PC-9 (cell line): ENCODE measurements around the gene OTULIN. TPM values are rescaled to one million over a fixed set of nuclear protein-coding genes. Genes with fewer than 3 reads are reported as not detected.
A peak's percentile ranks its signal among the peaks of the same experiment; 100 is the strongest.

Experiments
- BruUV-seq: library from RNA; stranded (reverse); fragments of 400-500 nt; replicated peaks from 2 replicates; lab custom pipeline; 2021; lab: Mats Ljungman, UMichigan
- CTCF ChIA-PET: fragments of 300-600 bp; sonication (Branson Sonifier 250); formaldehyde crosslinking; loops from one replicate; lab custom pipeline; 2022; ENCODE audit warnings: antibody characterized with exemption; lab: Charles Lee
- POLR2A ChIA-PET: fragments of 300-600 bp; sonication (Branson Sonifier 250); formaldehyde crosslinking; loops from one replicate; lab custom pipeline; 2022; ENCODE audit warnings: antibody characterized with exemption; ENCODE audit not compliant: unreplicated experiment; lab: Charles Lee
- DNase-seq, 2 experiments: peaks; one replicate each; pipeline versions ENCODE4 v3.0.0 to v3.0.0-alpha.2; 2015 to 2022; ENCODE audit warnings: mixed read lengths in 1 of 2
- H2AFZ ChIP-seq: fragments of 200-600 bp; sonication (generic); 2 replicates; pipeline ENCODE4 v1.8.1; 2017; ENCODE audit warnings: antibody characterized with exemption
- H3F3A ChIP-seq: fragments of 200-600 bp; sonication (generic); 2 replicates; pipeline ENCODE4 v1.8.1; 2017; ENCODE audit warnings: antibody characterized with exemption, mild to moderate bottlenecking, low read depth; ENCODE audit not compliant: insufficient read depth
- H3K27ac ChIP-seq: fragments of 200-600 bp; sonication (generic); 2 replicates; pipeline ENCODE4 v1.6.1; 2016; ENCODE audit warnings: mixed run types
- H3K27me3 ChIP-seq: fragments of 200-600 bp; sonication (generic); 2 replicates; pipeline ENCODE4 v1.6.1; 2016; ENCODE audit warnings: low read depth, mixed run types; ENCODE audit not compliant: insufficient read depth
- H3K36me3 ChIP-seq: fragments of 200-600 bp; sonication (generic); 2 replicates; pipeline ENCODE4 v1.6.1; 2016; ENCODE audit warnings: low read depth, mixed run types
- H3K4me1 ChIP-seq: fragments of 200-600 bp; sonication (generic); replicated peaks from 2 replicates; pipeline ENCODE4 v1.6.1; 2016; ENCODE audit warnings: mixed run types; ENCODE audit not compliant: insufficient read depth
- H3K4me2 ChIP-seq: fragments of 200-600 bp; sonication (generic); 2 replicates; pipeline ENCODE4 v1.6.1; 2017; ENCODE audit warnings: mixed run types
- H3K4me3 ChIP-seq: fragments of 200-600 bp; sonication (generic); 2 replicates; pipeline ENCODE4 v1.6.1; 2016; ENCODE audit warnings: mixed run types
- H3K79me2 ChIP-seq: fragments of 200-600 bp; sonication (generic); 2 replicates; pipeline ENCODE4 v1.6.1; 2017; ENCODE audit warnings: low read depth, mixed run types
- H3K9me2 ChIP-seq: fragments of 200-600 bp; sonication (generic); 2 replicates; pipeline ENCODE4 v1.8.1; 2017; ENCODE audit warnings: mild to moderate bottlenecking; ENCODE audit not compliant: insufficient read depth
- H3K9me3 ChIP-seq: fragments of 200-600 bp; sonication (generic); 2 replicates; pipeline ENCODE4 v1.8.1; 2016; ENCODE audit warnings: low read depth; ENCODE audit not compliant: insufficient read depth
- H4K20me1 ChIP-seq: fragments of 200-600 bp; sonication (generic); 2 replicates; pipeline ENCODE4 v1.8.1; 2017; ENCODE audit not compliant: insufficient read depth
- EZH2 ChIP-seq: fragments of 200-600 bp; sonication (generic); IDR thresholded peaks from 2 replicates; pipeline ENCODE4 v1.8.0; 2017; ENCODE audit warnings: antibody characterized with exemption, low read depth
- intact Hi-C: fragments of 100-400 bp; cut with micrococcal nuclease; formaldehyde crosslinking; loops from one replicate; pipeline ENCODE4 v1.10.0; 2022; ENCODE audit not compliant: unreplicated experiment
- total RNA-seq: library from RNA; stranded (reverse); gene quantifications from 2 replicates; pipeline ENCODE4 v1.2.3, GENCODE V29; 2021
- TF ChIP-seq, protein P1 (sequence below): fragments of 200-600 bp; sonication (generic); conservative IDR thresholded peaks from 2 replicates; pipeline ENCODE4 v1.6.1; 2017; ENCODE audit warnings: mixed run types, antibody characterized with exemption, mild to moderate bottlenecking, moderate library complexity

Gene OTULIN
- total RNA-seq, 1 experiment from 2014 or later: 77.2 TPM

DNA sequence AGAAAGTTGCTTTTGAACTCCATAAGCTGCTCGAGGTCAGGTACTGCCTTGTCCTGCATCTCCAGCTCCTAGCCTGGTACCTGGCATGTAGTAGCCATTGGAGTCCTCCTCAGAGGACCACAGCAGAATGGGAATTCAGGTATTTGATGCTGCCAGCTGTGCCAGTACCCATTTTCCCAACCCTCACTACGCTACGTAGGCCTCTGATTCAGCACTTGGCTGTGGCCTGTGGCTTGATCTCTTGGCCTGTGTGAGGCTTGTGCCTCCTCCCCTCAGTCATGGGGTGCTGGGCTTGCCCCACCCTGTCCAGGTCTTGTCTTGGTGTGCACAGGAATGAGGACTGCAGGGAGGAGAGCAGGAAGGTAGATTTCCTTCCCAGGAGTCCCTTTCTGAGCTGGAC lies 11.8 kb downstream of the OTULIN start:
- H3K27me3 ChIP-seq: no peaks in the 10 kb centered on the region
- H3K9me3 ChIP-seq: no peaks in the 10 kb centered on the region
- peaks cover 33% of the 10 kb centered on the region for H4K20me1 ChIP-seq
- no peaks in the 10 kb centered on the region for H3K9me2 ChIP-seq
- CTCF ChIA-PET: interaction anchor here (0.9 kb wide), 1 partner anchor 9 kb away, joined by 4 read pairs; no protein-coding TSS in a partner anchor
- intact Hi-C loops: no loop called here
- H2AFZ ChIP-seq: no peak overlapping the region
- no peak overlapping the region for H3K27ac ChIP-seq
- TF ChIP-seq EZH2: no peak
- TF ChIP-seq, protein P1, sequence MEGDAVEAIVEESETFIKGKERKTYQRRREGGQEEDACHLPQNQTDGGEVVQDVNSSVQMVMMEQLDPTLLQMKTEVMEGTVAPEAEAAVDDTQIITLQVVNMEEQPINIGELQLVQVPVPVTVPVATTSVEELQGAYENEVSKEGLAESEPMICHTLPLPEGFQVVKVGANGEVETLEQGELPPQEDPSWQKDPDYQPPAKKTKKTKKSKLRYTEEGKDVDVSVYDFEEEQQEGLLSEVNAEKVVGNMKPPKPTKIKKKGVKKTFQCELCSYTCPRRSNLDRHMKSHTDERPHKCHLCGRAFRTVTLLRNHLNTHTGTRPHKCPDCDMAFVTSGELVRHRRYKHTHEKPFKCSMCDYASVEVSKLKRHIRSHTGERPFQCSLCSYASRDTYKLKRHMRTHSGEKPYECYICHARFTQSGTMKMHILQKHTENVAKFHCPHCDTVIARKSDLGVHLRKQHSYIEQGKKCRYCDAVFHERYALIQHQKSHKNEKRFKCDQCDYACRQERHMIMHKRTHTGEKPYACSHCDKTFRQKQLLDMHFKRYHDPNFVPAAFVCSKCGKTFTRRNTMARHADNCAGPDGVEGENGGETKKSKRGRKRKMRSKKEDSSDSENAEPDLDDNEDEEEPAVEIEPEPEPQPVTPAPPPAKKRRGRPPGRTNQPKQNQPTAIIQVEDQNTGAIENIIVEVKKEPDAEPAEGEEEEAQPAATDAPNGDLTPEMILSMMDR: no peak
- POLR2A ChIA-PET: no interaction called here
- peaks cover 54% of the 10 kb centered on the region for H3K79me2 ChIP-seq
- no peak overlapping the region for H3K4me2 ChIP-seq
- no peak overlapping the region for H3K4me3 ChIP-seq
- H3F3A ChIP-seq: no peaks in the 10 kb centered on the region
- no peaks in the 10 kb centered on the region for H3K4me1 ChIP-seq
- H3K36me3 ChIP-seq: no peaks in the 10 kb centered on the region; the same call in 1 of the 2 replicates
- no TSS peak for BruUV-seq
- DNase-seq: peak in 1 of 2 experiments; percentile 50

DNA sequence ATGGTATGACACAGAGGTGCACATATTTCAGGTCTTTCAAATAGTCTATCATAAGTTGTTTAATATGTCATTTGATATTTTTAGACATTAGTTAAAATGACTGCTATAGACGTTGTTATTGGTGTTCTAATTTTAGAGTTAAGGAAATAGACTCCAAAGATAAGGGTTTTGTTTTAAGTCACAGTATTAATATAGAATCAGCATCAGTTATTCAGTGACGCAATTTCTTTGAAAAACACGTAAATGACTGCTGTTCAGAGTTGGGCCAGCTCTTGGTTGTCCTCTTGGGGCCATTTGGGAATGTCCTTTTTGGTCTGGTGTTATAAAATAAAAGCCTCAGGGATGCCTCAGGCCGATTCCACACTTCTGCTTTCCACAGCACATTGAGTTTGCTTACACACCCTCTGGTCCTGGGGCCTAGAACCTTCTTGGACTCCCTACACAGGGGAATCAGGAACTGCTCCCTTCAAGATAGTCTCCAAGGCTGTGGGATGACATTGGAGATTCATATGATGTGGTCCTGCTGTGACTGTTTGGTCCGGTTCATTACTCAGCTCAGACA lies 14.3 kb downstream of the OTULIN start:
- ChIA-PET POLR2A (no interaction called here), CTCF (no interaction called here)
- Histone ChIP-seq H3K79me2 (peaks cover 29% of the 10 kb centered on the region), H3K4me2 (no peak overlapping the region), H3K4me1 (no peaks in the 10 kb centered on the region), H3K9me2 (no peaks in the 10 kb centered on the region), H2AFZ (no peak overlapping the region), H3K27ac (no peak overlapping the region), H3K36me3 (no peaks in the 10 kb centered on the region; the same call in 1 of the 2 replicates), H3K27me3 (no peaks in the 10 kb centered on the region), H3K4me3 (no peak overlapping the region), H3K9me3 (no peaks in the 10 kb centered on the region), H4K20me1 (peaks cover 19% of the 10 kb centered on the region), H3F3A (no peaks in the 10 kb centered on the region)
- no peak for DNase-seq
- TF ChIP-seq, protein P1: no peak
- no peak for TF ChIP-seq EZH2
- intact Hi-C loops: no loop called here
- BruUV-seq: no TSS peak

DNA sequence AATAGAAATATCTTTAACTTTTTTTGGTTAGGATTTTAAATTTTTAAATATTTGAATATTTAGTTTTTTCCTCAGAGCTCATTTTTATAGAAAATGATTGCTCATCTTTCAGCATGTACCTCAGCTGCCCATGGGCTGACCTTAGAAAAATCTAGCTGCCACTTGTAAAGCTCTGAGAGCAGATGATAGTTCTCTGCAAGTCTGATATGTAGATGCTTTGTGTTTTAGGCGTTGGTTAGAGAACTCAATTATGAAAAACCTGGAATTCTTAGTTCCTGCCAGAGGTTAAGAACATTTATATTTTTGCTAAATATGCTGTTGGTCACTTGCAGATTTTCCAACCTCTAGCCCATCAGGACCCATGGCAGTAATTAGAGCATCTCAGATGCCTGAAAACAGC lies 15.1 kb downstream of the OTULIN start:
- Histone ChIP-seq H3K4me3 (no peak overlapping the region), H2AFZ (no peak overlapping the region), H4K20me1 (peaks cover 13% of the 10 kb centered on the region), H3K9me2 (no peaks in the 10 kb centered on the region), H3K27me3 (no peaks in the 10 kb centered on the region), H3K36me3 (no peaks in the 10 kb centered on the region; the same call in 1 of the 2 replicates), H3K4me2 (no peak overlapping the region), H3K9me3 (no peaks in the 10 kb centered on the region), H3K79me2 (0 out of 2 replicates have a peak, but pooled peaks cover 24% of the 10 kb centered on the region), H3K27ac (no peak overlapping the region), H3F3A (no peaks in the 10 kb centered on the region), H3K4me1 (no peaks in the 10 kb centered on the region)
- ChIA-PET CTCF (no interaction called here), POLR2A (no interaction called here)
- no peak for TF ChIP-seq EZH2
- TF ChIP-seq, protein P1: no peak
- intact Hi-C loops: no loop called here
- no peak for DNase-seq
- no TSS peak for BruUV-seq
